Measurements from ENCODE around the gene PDZRN3.

DNA sequence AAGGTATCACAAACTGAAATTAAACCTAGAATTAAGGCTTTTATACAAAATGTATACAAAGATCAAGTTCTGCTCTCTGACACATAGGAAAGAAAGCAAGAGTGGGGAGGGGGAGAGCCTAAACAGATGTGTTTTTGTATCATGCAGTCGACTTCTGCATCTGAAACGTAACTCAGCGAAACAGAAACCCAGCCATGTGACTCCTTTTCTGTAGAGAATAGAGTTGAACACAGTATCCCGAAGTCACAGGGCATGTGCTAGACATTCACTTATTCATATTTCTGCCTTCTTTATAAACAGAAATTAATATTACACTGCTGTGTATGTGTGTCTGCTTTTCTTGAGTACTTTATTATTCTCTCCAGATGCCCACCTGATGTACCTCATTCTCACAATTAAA lies 121.0 kb downstream of the PDZRN3 start:
- TF ChIP-seq SIN3A (IDR thresholded peaks at IDR 0.05; ENCODE audit: borderline replicate concordance, low read depth, low read length) (no peak), MXI1 (IDR thresholded peaks at IDR 0.05; ENCODE audit: low read depth, low read length) (no peak), RFX5 (IDR thresholded peaks at IDR 0.05; ENCODE audit: low read length) (no peak)
- TF ChIP-seq, protein P1, sequence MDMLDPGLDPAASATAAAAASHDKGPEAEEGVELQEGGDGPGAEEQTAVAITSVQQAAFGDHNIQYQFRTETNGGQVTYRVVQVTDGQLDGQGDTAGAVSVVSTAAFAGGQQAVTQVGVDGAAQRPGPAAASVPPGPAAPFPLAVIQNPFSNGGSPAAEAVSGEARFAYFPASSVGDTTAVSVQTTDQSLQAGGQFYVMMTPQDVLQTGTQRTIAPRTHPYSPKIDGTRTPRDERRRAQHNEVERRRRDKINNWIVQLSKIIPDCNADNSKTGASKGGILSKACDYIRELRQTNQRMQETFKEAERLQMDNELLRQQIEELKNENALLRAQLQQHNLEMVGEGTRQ (IDR thresholded peaks at IDR 0.05; ENCODE audit: borderline replicate concordance, low read depth, low read length), result no peak
- TF ChIP-seq, protein P2, sequence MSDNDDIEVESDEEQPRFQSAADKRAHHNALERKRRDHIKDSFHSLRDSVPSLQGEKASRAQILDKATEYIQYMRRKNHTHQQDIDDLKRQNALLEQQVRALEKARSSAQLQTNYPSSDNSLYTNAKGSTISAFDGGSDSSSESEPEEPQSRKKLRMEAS (IDR thresholded peaks at IDR 0.05; ENCODE audit: low read depth), result no peak
- TF ChIP-seq, protein P3, sequence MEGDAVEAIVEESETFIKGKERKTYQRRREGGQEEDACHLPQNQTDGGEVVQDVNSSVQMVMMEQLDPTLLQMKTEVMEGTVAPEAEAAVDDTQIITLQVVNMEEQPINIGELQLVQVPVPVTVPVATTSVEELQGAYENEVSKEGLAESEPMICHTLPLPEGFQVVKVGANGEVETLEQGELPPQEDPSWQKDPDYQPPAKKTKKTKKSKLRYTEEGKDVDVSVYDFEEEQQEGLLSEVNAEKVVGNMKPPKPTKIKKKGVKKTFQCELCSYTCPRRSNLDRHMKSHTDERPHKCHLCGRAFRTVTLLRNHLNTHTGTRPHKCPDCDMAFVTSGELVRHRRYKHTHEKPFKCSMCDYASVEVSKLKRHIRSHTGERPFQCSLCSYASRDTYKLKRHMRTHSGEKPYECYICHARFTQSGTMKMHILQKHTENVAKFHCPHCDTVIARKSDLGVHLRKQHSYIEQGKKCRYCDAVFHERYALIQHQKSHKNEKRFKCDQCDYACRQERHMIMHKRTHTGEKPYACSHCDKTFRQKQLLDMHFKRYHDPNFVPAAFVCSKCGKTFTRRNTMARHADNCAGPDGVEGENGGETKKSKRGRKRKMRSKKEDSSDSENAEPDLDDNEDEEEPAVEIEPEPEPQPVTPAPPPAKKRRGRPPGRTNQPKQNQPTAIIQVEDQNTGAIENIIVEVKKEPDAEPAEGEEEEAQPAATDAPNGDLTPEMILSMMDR (IDR thresholded peaks at IDR 0.05), result no peak

Data from SK-N-SH (cell line).